Immature natural killer cell (primary cell): ENCODE measurements around the gene S1PR3. TPM values are rescaled to one million over a fixed set of nuclear protein-coding genes. Genes with fewer than 3 reads are reported as not detected.

Source experiments
- DNase-seq, 3 donors: peaks; one replicate each; pipeline ENCODE4 v3.0.0; 2022; ENCODE audit warnings: mixed read lengths in 1 of 3
- H3K27ac Mint-ChIP-seq, 6 donors: one replicate each; pipeline ENCODE4 v1.8.0; 2020; ENCODE audit warnings: mixed read lengths in 6 of 6, mild to moderate bottlenecking in 5 of 6, inconsistent platforms in 4 of 6, moderate library complexity in 3 of 6
- H3K27me3 Mint-ChIP-seq, 3 donors: one replicate each; pipeline ENCODE4 v1.8.0; 2020 to 2021; ENCODE audit warnings: low read depth in 3 of 3, mild to moderate bottlenecking in 3 of 3, mixed read lengths in 3 of 3, moderate library complexity in 3 of 3, inconsistent platforms in 1 of 3
- H3K36me3 Mint-ChIP-seq, 3 donors: one replicate each; pipeline ENCODE4 v1.8.0; 2020; ENCODE audit warnings: mixed read lengths in 3 of 3, inconsistent platforms in 2 of 3, mild to moderate bottlenecking in 2 of 3
- H3K4me1 Mint-ChIP-seq, 2 donors: one replicate each; pipeline ENCODE4 v1.8.0; 2020; ENCODE audit warnings: inconsistent platforms in 2 of 2, mild to moderate bottlenecking in 2 of 2, mixed read lengths in 2 of 2, moderate library complexity in 1 of 2
- H3K4me3 Mint-ChIP-seq, 5 donors: one replicate each; pipeline ENCODE4 v1.8.0; 2020; ENCODE audit warnings: mild to moderate bottlenecking in 5 of 5, mixed read lengths in 5 of 5, inconsistent platforms in 3 of 5, moderate library complexity in 3 of 5
- H3K9me3 Mint-ChIP-seq, 6 donors: one replicate each; pipeline ENCODE4 v1.8.0; 2020; ENCODE audit warnings: mild to moderate bottlenecking in 6 of 6, mixed read lengths in 6 of 6, inconsistent platforms in 4 of 6, moderate library complexity in 3 of 6
- polyA plus RNA-seq, 3 donors: library from polyadenylated mRNA; unstranded; fragments of 300-500 nt; fragmentation: Illumina TruSeq; gene quantifications; one replicate each; pipeline ENCODE4 v1.2.3, GENCODE V29; 2021

The S1PR3 gene
- polyA plus RNA-seq, 3 donors from 2014 or later: 0.20 TPM; not detected in 2

GRCh38 chr9:89051421-89052025 is 60.3 kb downstream of the S1PR3 start:
- Mint-ChIP-seq H3K27me3 (peaks cover 1 to 7% (median 1%) of the 10 kb centered on the region in 3 donors), H3K36me3 (no peaks in the 10 kb centered on the region), H3K4me1 (no peaks in the 10 kb centered on the region), H3K9me3 (peaks cover 0 to 4% (median 0%) of the 10 kb centered on the region in 6 donors), H3K4me3 (no peak overlapping the region), H3K27ac (no peak overlapping the region)
- DNase-seq: no peak

GRCh38 chr9:89052470-89053097 is 61.3 kb downstream of the S1PR3 start:
- Mint-ChIP-seq H3K4me3 (no peak overlapping the region), H3K9me3 (peaks cover 0 to 2% (median 0%) of the 10 kb centered on the region in 6 donors), H3K27me3 (peaks cover 1 to 7% (median 1%) of the 10 kb centered on the region in 3 donors), H3K4me1 (no peaks in the 10 kb centered on the region), H3K36me3 (no peaks in the 10 kb centered on the region), H3K27ac (no peak overlapping the region)
- DNase-seq: no peak

GRCh38 chr9:89053301-89053700 is 62.0 kb downstream of the S1PR3 start:
- Mint-ChIP-seq H3K36me3 (no peaks in the 10 kb centered on the region), H3K27ac (no peak overlapping the region), H3K9me3 (peaks cover 0 to 2% (median 0%) of the 10 kb centered on the region in 6 donors), H3K4me1 (no peaks in the 10 kb centered on the region), H3K4me3 (no peak overlapping the region), H3K27me3 (peaks cover 1 to 5% (median 1%) of the 10 kb centered on the region in 3 donors)
- no peak for DNase-seq

Other genes starting within 250 kb of the S1PR3 start
- not detected for gene SHC3, start 187.3 kb downstream of the S1PR3 start, polyA plus RNA-seq